SK-N-SH treated with all-trans-retinoic acid at 6 μM for 48 hours (cell line): ENCODE measurements around the gene ITGB3.

Source experiments
- GLIS3 ChIP-seq: fragments of 250-450 bp; sonication (Bioruptor Pico); IDR thresholded peaks from 2 replicates; pipeline ENCODE4 v1.5.0; 2020; ENCODE audit warnings: mild to moderate bottlenecking, moderate library complexity
- RARB ChIP-seq: fragments of 250-450 bp; sonication (Bioruptor Pico); IDR thresholded peaks from 2 replicates; pipeline ENCODE4 v1.8.0; 2021; ENCODE audit warnings: mild to moderate bottlenecking, moderate library complexity
- ZC3H10 ChIP-seq: fragments of 250-450 bp; sonication (Bioruptor Pico); IDR thresholded peaks from 2 replicates; pipeline ENCODE4 v1.5.1; 2021; ENCODE audit warnings: mild to moderate bottlenecking, moderate library complexity
- TF ChIP-seq, protein P1 (sequence below): fragments of 250-450 bp; sonication (Bioruptor Pico); IDR thresholded peaks from 2 replicates; pipeline ENCODE4 v1.8.0; 2020; ENCODE audit warnings: mild to moderate bottlenecking, moderate library complexity, borderline replicate concordance

GRCh38 chr17:47358652-47359051 is 105.0 kb downstream of the ITGB3 start:
- TF ChIP-seq, protein P1, sequence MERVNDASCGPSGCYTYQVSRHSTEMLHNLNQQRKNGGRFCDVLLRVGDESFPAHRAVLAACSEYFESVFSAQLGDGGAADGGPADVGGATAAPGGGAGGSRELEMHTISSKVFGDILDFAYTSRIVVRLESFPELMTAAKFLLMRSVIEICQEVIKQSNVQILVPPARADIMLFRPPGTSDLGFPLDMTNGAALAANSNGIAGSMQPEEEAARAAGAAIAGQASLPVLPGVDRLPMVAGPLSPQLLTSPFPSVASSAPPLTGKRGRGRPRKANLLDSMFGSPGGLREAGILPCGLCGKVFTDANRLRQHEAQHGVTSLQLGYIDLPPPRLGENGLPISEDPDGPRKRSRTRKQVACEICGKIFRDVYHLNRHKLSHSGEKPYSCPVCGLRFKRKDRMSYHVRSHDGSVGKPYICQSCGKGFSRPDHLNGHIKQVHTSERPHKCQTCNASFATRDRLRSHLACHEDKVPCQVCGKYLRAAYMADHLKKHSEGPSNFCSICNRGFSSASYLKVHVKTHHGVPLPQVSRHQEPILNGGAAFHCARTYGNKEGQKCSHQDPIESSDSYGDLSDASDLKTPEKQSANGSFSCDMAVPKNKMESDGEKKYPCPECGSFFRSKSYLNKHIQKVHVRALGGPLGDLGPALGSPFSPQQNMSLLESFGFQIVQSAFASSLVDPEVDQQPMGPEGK = no peak
- TF ChIP-seq RARB (CRISPR knock-in tag) (no peak), GLIS3 (CRISPR knock-in tag) (no peak), ZC3H10 (CRISPR knock-in tag) (no peak)
